IPS-18c (cell line): ENCODE results near the gene CCNB2.
"Not testable (repeated sequence)": the region's sequence is repeated elsewhere in the genome, so short reads cannot be mapped to it uniquely, and the experiment has no call there.

Source experiments
- H3K4me3 ChIP-seq: 2 replicates; pipeline ENCODE4 v1.7.0; 2013; ENCODE audit warnings: low read depth, mild to moderate bottlenecking, low read length, moderate library complexity; ENCODE audit not compliant: insufficient read depth
- H3K9me3 ChIP-seq: one replicate; pipeline ENCODE4 v1.6.1; 2013; ENCODE audit warnings: mild to moderate bottlenecking, low read length, moderate library complexity; ENCODE audit not compliant: control insufficient read depth, insufficient read depth

The CCNB2 gene

GRCh38 chr15:59155431-59155830, 50.5 kb downstream of the CCNB2 start:
- Histone ChIP-seq H3K4me3 (no peak overlapping the region), H3K9me3 (no peaks in the 10 kb centered on the region)

GRCh38 chr15:59157396-59157795, 52.5 kb downstream of the CCNB2 start:
- Histone ChIP-seq H3K9me3 (no peaks in the 10 kb centered on the region), H3K4me3 (no peak overlapping the region)

- Histone ChIP-seq H3K4me3 (no peak overlapping the region), H3K9me3 (no peaks in the 10 kb centered on the region)
Observed at GRCh38 chr15:59157840-59158700, 53.1 kb downstream of the CCNB2 start.

GRCh38 chr15:59158701-59159034, 53.7 kb downstream of the CCNB2 start:
- Histone ChIP-seq H3K4me3 (no peak overlapping the region), H3K9me3 (no peaks in the 10 kb centered on the region)

GRCh38 chr15:59159210-59159609, 54.3 kb downstream of the CCNB2 start:
- no peaks in the 10 kb centered on the region for H3K9me3 ChIP-seq
- H3K4me3 ChIP-seq = no peak overlapping the region

GRCh38 chr15:59160880-59161593, 56.1 kb downstream of the CCNB2 start:
- H3K4me3 ChIP-seq = no peak overlapping the region
- no peaks in the 10 kb centered on the region for H3K9me3 ChIP-seq

GRCh38 chr15:59162080-59162479, 57.1 kb downstream of the CCNB2 start:
- H3K4me3 ChIP-seq, H3K9me3 ChIP-seq: not testable (repeated sequence)

GRCh38 chr15:59165726-59166125, 60.8 kb downstream of the CCNB2 start:
- H3K4me3 ChIP-seq = no peak overlapping the region

GRCh38 chr15:59166166-59166565, 61.2 kb downstream of the CCNB2 start:
- Histone ChIP-seq H3K4me3 (no peak overlapping the region), H3K9me3 (no peaks in the 10 kb centered on the region)

More at GRCh38 chr15:59165726-59166125, 60.8 kb downstream of the CCNB2 start:
- H3K9me3 ChIP-seq = no peaks in the 10 kb centered on the region

GRCh38 chr15:59166601-59167265, 61.8 kb downstream of the CCNB2 start:
- Histone ChIP-seq H3K9me3 (no peaks in the 10 kb centered on the region), H3K4me3 (no peak overlapping the region)

GRCh38 chr15:59168536-59168935, 63.6 kb downstream of the CCNB2 start:
- no peaks in the 10 kb centered on the region for H3K9me3 ChIP-seq
- no peak overlapping the region for H3K4me3 ChIP-seq

GRCh38 chr15:59169251-59169708, 64.3 kb downstream of the CCNB2 start:
- H3K9me3 ChIP-seq = no peaks in the 10 kb centered on the region
- H3K4me3 ChIP-seq = no peak overlapping the region

- Histone ChIP-seq H3K9me3 (no peaks in the 10 kb centered on the region), H3K4me3 (no peak overlapping the region)
Observed at GRCh38 chr15:59170295-59171066, 65.5 kb downstream of the CCNB2 start.

- Histone ChIP-seq H3K4me3 (no peak overlapping the region), H3K9me3 (no peaks in the 10 kb centered on the region)
Observed at GRCh38 chr15:59171067-59171397, 66.1 kb downstream of the CCNB2 start.

GRCh38 chr15:59172289-59172901, 67.4 kb downstream of the CCNB2 start:
- Histone ChIP-seq H3K4me3 (no peak overlapping the region), H3K9me3 (no peaks in the 10 kb centered on the region)

- no peak overlapping the region for H3K4me3 ChIP-seq
- H3K9me3 ChIP-seq = no peaks in the 10 kb centered on the region
Observed at GRCh38 chr15:59173194-59173593, 68.2 kb downstream of the CCNB2 start.
